CD4-positive, alpha-beta T cell (primary cell): Measurements from ENCODE around the gene ZFTA. TPM values are rescaled to one million over a fixed set of nuclear protein-coding genes. Genes with fewer than 3 reads are reported as not detected.
A peak's percentile ranks its signal among the peaks of the same experiment; 100 is the strongest.
"Not testable (repeated sequence)": the region's sequence is repeated elsewhere in the genome, so short reads cannot be mapped to it uniquely, and the experiment has no call there.

Source experiments
- ATAC-seq: fragments of 200-7000 bp; cut with Tn5 transposase; one replicate; pipeline ENCODE4 v1.10.0; 2022; ENCODE audit warnings: mild to moderate bottlenecking; ENCODE audit not compliant: poor library complexity
- CTCF ChIA-PET: fragments of 350-600 bp; sonication (Branson Sonifier 250); formaldehyde crosslinking; loops from one replicate; lab custom pipeline; 2021; ENCODE audit warnings: antibody characterized with exemption, inconsistent platforms; lab: Charles Lee
- POLR2A ChIA-PET: fragments of 350-600 bp; sonication (Branson Sonifier 250); formaldehyde crosslinking; loops from one replicate; lab custom pipeline; 2021; ENCODE audit warnings: antibody characterized with exemption, inconsistent platforms; lab: Charles Lee
- DNase-seq, 14 experiments: peaks; one replicate each; pipeline ENCODE4 v3.0.0-alpha.2; 2013 to 2020; ENCODE audit warnings: mixed read lengths in 2 of 14
- H3K27ac ChIP-seq, 2 donors: one replicate each; pipeline versions ENCODE4 v1.5.1 to v1.7.0; 2013; ENCODE audit warnings: low read length in 2 of 2, low read depth in 1 of 2, mild to moderate bottlenecking in 1 of 2
- H3K27me3 ChIP-seq, 2 experiments: 1 replicate in 1 of 2; 2 replicates in 1 of 2; pipeline versions ENCODE4 v1.6.1 to v1.7.0; 2013; ENCODE audit warnings: low read length in 2 of 2, control low read depth in 1 of 2, mild to moderate bottlenecking in 1 of 2, moderate library complexity in 1 of 2; ENCODE audit not compliant: insufficient read depth in 2 of 2, control insufficient read depth in 1 of 2
- H3K36me3 ChIP-seq: one replicate; pipeline ENCODE4 v1.6.1; 2013; ENCODE audit warnings: low read length, control low read depth; ENCODE audit not compliant: insufficient read depth
- H3K4me1 ChIP-seq: one replicate; pipeline ENCODE4 v1.6.1; 2013; ENCODE audit warnings: low read length, control low read depth; ENCODE audit not compliant: insufficient read depth
- H3K4me3 ChIP-seq: one replicate; pipeline ENCODE4 v1.5.1; 2013; ENCODE audit warnings: mild to moderate bottlenecking, low read length, moderate library complexity
- H3K9me3 ChIP-seq, 2 experiments: 1 replicate in 1 of 2; 2 replicates in 1 of 2; pipeline versions ENCODE4 v1.6.1 to v1.7.0; 2013; ENCODE audit warnings: low read length in 2 of 2, mild to moderate bottlenecking in 2 of 2, control low read depth in 1 of 2, moderate library complexity in 1 of 2; ENCODE audit not compliant: control insufficient read depth in 1 of 2, insufficient read depth in 1 of 2
- H3K27ac Mint-ChIP-seq: one replicate; pipeline ENCODE4 v1.8.0; 2020; ENCODE audit warnings: mixed read lengths
- H3K27me3 Mint-ChIP-seq: one replicate; pipeline ENCODE4 v1.8.0; 2021; ENCODE audit warnings: mixed read lengths
- H3K36me3 Mint-ChIP-seq: one replicate; pipeline ENCODE4 v1.8.0; 2021; ENCODE audit warnings: low read depth, mixed read lengths
- H3K4me1 Mint-ChIP-seq: one replicate; pipeline ENCODE4 v1.8.0; 2021; ENCODE audit warnings: low read depth, mixed read lengths
- H3K4me3 Mint-ChIP-seq: one replicate; pipeline ENCODE4 v1.8.0; 2020; ENCODE audit warnings: mild to moderate bottlenecking, mixed read lengths
- H3K9me3 Mint-ChIP-seq: one replicate; pipeline ENCODE4 v1.8.0; 2020; ENCODE audit warnings: mixed read lengths
- CTCF ChIP-seq: fragments of 200-600 bp; IDR thresholded peaks from one replicate; pipeline ENCODE4 v1.8.0; 2022; ENCODE audit warnings: antibody characterized with exemption, mild to moderate bottlenecking
- intact Hi-C, 2 experiments: fragments of 100-400 bp; cut with DNase I in 1 of 2; cut with micrococcal nuclease in 1 of 2; formaldehyde crosslinking; loops; one replicate each; pipeline versions ENCODE4 v1.15.1 to v1.9.0; 2023 to 2025; cut with DNase I, micrococcal nuclease
- total RNA-seq, 174 experiments: library from RNA in 2 of 174; stranded (reverse) in 2 of 174; gene quantifications; one replicate each; pipeline ENCODE4 v1.2.3 and lab custom pipeline; 2021 to 2026

The ZFTA gene
- total RNA-seq, 2 experiments from 2014 or later, result 0.95 to 1.0 TPM

- H3K9me3 ChIP-seq, result no peaks in the 10 kb centered on the region
- H3K27ac ChIP-seq, result no peak within 1 kb of the TSS
- H3K4me1 ChIP-seq, result peaks cover 17% of the 10 kb centered on the region
- peak within 1 kb of the TSS; percentile 97 for H3K4me3 ChIP-seq
- Mint-ChIP-seq H3K27me3 (no peaks in the 10 kb centered on the region), H3K9me3 (no peaks in the 10 kb centered on the region), H3K36me3 (peaks cover 19% of the 10 kb centered on the region), H3K4me3 (peak within 1 kb of the TSS; percentile 81), H3K4me1 (peaks cover 20% of the 10 kb centered on the region), H3K27ac (peak within 1 kb of the TSS; percentile 1)
- TF ChIP-seq CTCF, result no peak
- peaks cover 4% of the 10 kb centered on the region for H3K36me3 ChIP-seq
- ChIA-PET POLR2A (no interaction called here), CTCF (no interaction called here)
- ATAC-seq (peak; percentile 85), DNase-seq (peak; percentile 28 to 85 (median 62))
- H3K27me3 ChIP-seq, result no peaks in the 10 kb centered on the region
- intact Hi-C loops, result loop anchor here in 1 of 2 experiments (5.0 kb wide), 1 partner anchor 141 kb away; the partner anchor contains the start of gene ATL3
Observed at GRCh38 chr11:63813035-63813562, 44.5 kb upstream of the ZFTA start, which contains the start of gene SPINDOC. SPINDOC (plus strand) TSS chr11:63813456; CDS start chr11:63813687, 231 bp downstream.

- H3K4me3 Mint-ChIP-seq, result peak overlapping the region; percentile 81
- Histone ChIP-seq H3K4me1 (peaks cover 17% of the 10 kb centered on the region), H3K9me3 (no peaks in the 10 kb centered on the region), H3K27ac (no peak overlapping the region), H3K27me3 (no peaks in the 10 kb centered on the region), H3K36me3 (no peaks in the 10 kb centered on the region), H3K4me3 (no peak overlapping the region)
- TF ChIP-seq CTCF, result no peak
- no peaks in the 10 kb centered on the region for H3K9me3 Mint-ChIP-seq
- no peaks in the 10 kb centered on the region for H3K27me3 Mint-ChIP-seq
- H3K27ac Mint-ChIP-seq, result no peak overlapping the region
- intact Hi-C loops, result loop anchor here in 1 of 2 experiments (5.0 kb wide), 1 partner anchor 139 kb away; the partner anchor contains the start of gene ATL3
- H3K4me1 Mint-ChIP-seq, result peaks cover 20% of the 10 kb centered on the region
- ChIA-PET POLR2A (interaction anchor here (0.6 kb wide), 1 partner anchor 26 kb away, joined by 3 read pairs; no protein-coding TSS in a partner anchor), CTCF (no interaction called here)
- H3K36me3 Mint-ChIP-seq, result peaks cover 9% of the 10 kb centered on the region
- DNase-seq, result no peak
- no peak for ATAC-seq
Observed at GRCh38 chr11:63811522-63811921, 42.9 kb upstream of the ZFTA start.

- H3K27me3 Mint-ChIP-seq, H3K9me3 Mint-ChIP-seq, POLR2A ChIA-PET, ATAC-seq, CTCF ChIA-PET, H3K27me3 ChIP-seq, H3K27ac Mint-ChIP-seq, H3K36me3 ChIP-seq, H3K9me3 ChIP-seq, H3K4me3 Mint-ChIP-seq, H3K27ac ChIP-seq, H3K4me3 ChIP-seq, H3K36me3 Mint-ChIP-seq, DNase-seq: not testable (repeated sequence)
- H3K4me1 Mint-ChIP-seq, result peaks cover 13% of the 10 kb centered on the region
- peaks cover 17% of the 10 kb centered on the region for H3K4me1 ChIP-seq
- intact Hi-C loops, result loop anchor here in 1 of 2 experiments (5.0 kb wide), 1 partner anchor 138 kb away; the partner anchor contains the start of gene ATL3
Observed at GRCh38 chr11:63810383-63810782, 41.8 kb upstream of the ZFTA start.
